BLaER1 treated with 17β-estradiol and CSF1 and Interleukin-3, amounts not matched to agents 10 nM and 100 nM (cell line): ENCODE results near the gene DTNBP1.

Source experiments
- H3K27ac ChIP-seq, 11 experiments: shearing (Covaris generic); formaldehyde crosslinking; 2 replicates each; pipeline ENCODE4 v1.8.1; 2022
- H3K27me3 ChIP-seq, 11 experiments: shearing (Covaris generic); formaldehyde crosslinking; 2 replicates each; pipeline ENCODE4 v1.8.1; 2022
- H3K36me3 ChIP-seq, 11 experiments: shearing (Covaris generic); formaldehyde crosslinking; 2 replicates each; pipeline ENCODE4 v1.8.1; 2022
- H3K4me1 ChIP-seq, 10 experiments: shearing (Covaris generic); formaldehyde crosslinking; 2 replicates each; pipeline ENCODE4 v1.8.1; 2022
- H3K4me2 ChIP-seq, 11 experiments: shearing (Covaris generic); formaldehyde crosslinking; 2 replicates each; pipeline ENCODE4 v1.8.1; 2022
- H3K4me3 ChIP-seq, 10 experiments: shearing (Covaris generic); formaldehyde crosslinking; 2 replicates each; pipeline ENCODE4 v1.8.1; 2022
- H3K9ac ChIP-seq, 11 experiments: shearing (Covaris generic); formaldehyde crosslinking; 2 replicates each; pipeline ENCODE4 v1.8.1; 2022
- H3K9me3 ChIP-seq, 11 experiments: shearing (Covaris generic); formaldehyde crosslinking; replicated peaks in 1 of 11; 2 replicates each; pipeline ENCODE4 v1.8.1; 2022
- H4K20me1 ChIP-seq, 11 experiments: shearing (Covaris generic); formaldehyde crosslinking; 2 replicates each; pipeline ENCODE4 v1.8.1; 2022
- Cebpa-rat ChIP-seq, 11 experiments: shearing (Covaris generic); IDR thresholded peaks; 2 replicates each; pipeline ENCODE4 v1.8.1; 2022

DTNBP1 gene

DNA sequence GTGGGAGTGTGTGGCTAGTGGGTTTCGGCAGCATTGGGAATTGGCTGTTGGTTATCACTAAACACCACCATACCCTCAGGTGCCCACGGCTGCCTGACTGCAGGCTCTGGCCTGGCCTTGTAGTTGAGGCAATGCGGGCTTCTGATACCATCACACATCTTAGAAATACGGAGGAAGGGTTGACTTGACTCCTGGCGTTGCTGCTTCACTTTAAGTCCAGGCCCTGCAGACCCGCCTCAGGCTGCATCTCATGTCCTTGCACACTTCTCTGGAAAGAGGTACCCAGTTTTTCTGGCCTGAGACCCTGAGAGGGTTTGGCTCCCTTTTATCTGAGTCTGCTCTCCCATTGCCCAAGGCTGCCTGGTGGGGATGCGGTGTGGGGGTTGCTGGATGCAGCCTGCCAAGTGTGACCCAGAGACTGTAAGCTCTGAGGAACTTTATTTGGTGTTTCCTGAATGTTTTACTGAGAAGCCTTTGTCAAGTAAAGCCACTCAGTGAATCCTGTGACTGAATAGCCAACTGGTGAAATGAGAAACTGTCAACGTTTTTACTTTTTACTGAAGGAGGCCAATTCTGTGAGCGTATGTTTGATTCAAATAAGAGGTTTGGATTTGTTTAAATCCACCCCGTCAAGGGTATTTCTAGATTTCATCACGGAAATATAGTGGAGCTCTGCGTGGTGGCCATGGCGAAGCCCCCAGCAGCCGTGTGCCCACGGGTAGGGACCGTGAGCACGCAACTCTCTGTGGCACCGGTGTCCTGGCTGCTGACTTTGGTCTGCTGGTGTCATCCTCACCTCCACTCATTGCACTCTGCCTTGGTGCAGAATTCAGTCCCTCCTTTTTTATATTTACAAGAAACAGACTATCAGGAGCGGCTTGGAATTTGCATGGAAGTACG, 160.1 kb downstream of the DTNBP1 start:
- Histone ChIP-seq H3K4me3 (no peak overlapping the region), H4K20me1 (peaks cover 37 to 100% (median 96%) of the 10 kb centered on the region in 11 experiments; a peak in 21 of 22 replicates), H3K4me2 (0 out of 22 replicates have a peak overlapping the region, but pooled peaks of 1 of the 11 experiments have one; percentile 26), H3K36me3 (peaks cover 96 to 100% (median 100%) of the 10 kb centered on the region in 11 experiments), H3K9me3 (no peaks in the 10 kb centered on the region), H3K4me1 (peaks cover 0 to 51% (median 41%) of the 10 kb centered on the region in 10 experiments; a peak in 15 of 20 replicates), H3K27me3 (no peaks in the 10 kb centered on the region), H3K9ac (peak overlapping the region in 2 of 11 experiments; percentile 4 to 12; a peak in 1 of 22 replicates), H3K27ac (no peak overlapping the region)
- no peak for TF ChIP-seq Cebpa-rat (IDR thresholded peaks at IDR 0.05)

DNA sequence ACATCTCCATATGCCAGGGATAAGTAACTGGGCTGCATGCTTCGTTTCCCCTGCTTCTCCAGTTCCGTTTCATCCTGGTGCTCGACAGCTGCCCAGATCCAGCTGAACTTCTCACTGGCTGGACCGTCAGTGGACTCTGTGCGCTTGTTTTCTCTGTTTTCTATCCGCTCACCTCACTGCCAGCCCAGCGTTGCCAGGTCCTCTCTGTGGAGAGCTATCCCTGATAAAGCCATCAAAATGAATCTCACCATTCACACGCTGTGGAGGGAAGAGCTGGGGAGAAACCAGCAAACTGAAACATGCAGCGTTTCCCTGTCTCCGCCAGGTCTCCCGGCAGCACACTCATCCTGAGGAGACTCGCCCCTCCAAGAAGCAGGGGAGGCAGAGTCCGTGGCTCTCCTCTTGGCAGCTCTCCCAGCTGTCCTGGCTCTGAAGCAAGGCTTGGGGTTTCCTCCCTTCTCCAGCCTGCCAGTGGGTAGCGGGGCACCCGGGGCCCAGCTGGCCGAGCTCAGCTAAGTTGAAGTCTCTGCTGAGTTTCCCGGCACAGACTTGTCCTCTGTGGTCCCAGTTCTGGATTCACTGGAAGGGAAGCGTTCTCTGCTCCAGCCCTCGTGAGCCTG, 160.9 kb downstream of the DTNBP1 start:
- H3K4me1 ChIP-seq: peaks cover 0 to 51% (median 41%) of the 10 kb centered on the region in 10 experiments; a peak in 15 of 20 replicates
- H3K27ac ChIP-seq: no peak overlapping the region
- TF ChIP-seq Cebpa-rat (IDR thresholded peaks at IDR 0.05): no peak
- no peaks in the 10 kb centered on the region for H3K27me3 ChIP-seq
- H3K4me3 ChIP-seq: no peak overlapping the region
- H3K36me3 ChIP-seq: peaks cover 95 to 100% (median 99%) of the 10 kb centered on the region in 11 experiments
- no peaks in the 10 kb centered on the region for H3K9me3 ChIP-seq
- peaks cover 30 to 100% (median 90%) of the 10 kb centered on the region in 11 experiments; a peak in 21 of 22 replicates for H4K20me1 ChIP-seq
- peak overlapping the region in 2 of 11 experiments; percentile 4 to 12; a peak in 1 of 22 replicates for H3K9ac ChIP-seq
- H3K4me2 ChIP-seq: peak overlapping the region in 6 of 11 experiments; percentile 22 to 51 (median 34); a peak in 4 of 22 replicates

DNA sequence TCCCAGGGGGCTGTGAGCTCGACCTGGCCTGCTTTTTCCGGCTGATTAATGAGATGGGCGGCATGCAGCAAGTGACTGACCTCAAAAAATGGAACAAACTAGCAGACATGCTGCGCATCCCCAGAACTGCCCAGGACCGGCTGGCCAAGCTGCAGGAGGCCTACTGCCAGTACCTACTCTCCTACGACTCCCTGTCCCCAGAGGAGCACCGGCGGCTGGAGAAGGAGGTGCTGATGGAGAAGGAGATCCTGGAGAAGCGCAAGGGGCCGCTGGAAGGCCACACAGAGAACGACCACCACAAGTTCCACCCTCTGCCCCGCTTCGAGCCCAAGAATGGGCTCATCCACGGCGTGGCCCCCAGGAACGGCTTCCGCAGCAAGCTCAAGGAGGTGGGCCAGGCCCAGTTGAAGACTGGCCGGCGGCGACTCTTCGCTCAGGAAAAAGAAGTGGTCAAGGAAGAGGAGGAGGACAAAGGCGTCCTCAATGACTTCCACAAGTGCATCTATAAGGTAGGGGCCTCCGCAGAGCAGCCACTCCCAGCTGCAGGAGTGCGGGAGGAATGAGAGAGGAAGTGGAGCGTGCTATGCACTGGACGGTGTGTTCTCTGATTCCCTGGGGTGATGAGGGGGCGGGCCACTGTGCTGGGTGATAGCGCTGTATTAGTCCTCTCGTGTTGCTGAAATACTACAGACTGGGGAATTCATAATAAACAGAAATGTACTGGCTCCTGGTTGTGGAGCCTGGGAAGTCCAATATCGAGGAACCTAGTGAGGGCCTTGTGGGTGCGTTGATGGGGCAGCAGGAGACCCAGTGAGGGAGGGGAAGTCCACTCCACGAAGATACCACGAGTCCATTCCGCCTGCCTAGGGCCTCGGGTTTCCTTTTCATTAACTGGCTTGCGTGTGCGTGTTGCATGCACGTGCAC, 161.7 kb downstream of the DTNBP1 start:
- peaks cover 22 to 100% (median 84%) of the 10 kb centered on the region in 11 experiments; a peak in 20 of 22 replicates for H4K20me1 ChIP-seq
- no peak overlapping the region for H3K9ac ChIP-seq
- TF ChIP-seq Cebpa-rat (IDR thresholded peaks at IDR 0.05): no peak
- H3K4me1 ChIP-seq: peaks cover 0 to 51% (median 41%) of the 10 kb centered on the region in 10 experiments; a peak in 15 of 20 replicates
- H3K4me3 ChIP-seq: no peak overlapping the region
- H3K36me3 ChIP-seq: peaks cover 95 to 100% (median 99%) of the 10 kb centered on the region in 11 experiments
- no peak overlapping the region for H3K27ac ChIP-seq
- H3K4me2 ChIP-seq: peak overlapping the region in 8 of 11 experiments; percentile 19 to 51 (median 32); a peak in 15 of 22 replicates
- H3K9me3 ChIP-seq: no peaks in the 10 kb centered on the region
- no peaks in the 10 kb centered on the region for H3K27me3 ChIP-seq

- Histone ChIP-seq H3K4me1 (peaks cover 5 to 51% (median 41%) of the 10 kb centered on the region in 10 experiments; a peak in 15 of 20 replicates), H4K20me1 (peaks cover 25 to 100% (median 83%) of the 10 kb centered on the region in 11 experiments; a peak in 20 of 22 replicates), H3K4me2 (peak overlapping the region in 7 of 11 experiments; percentile 22 to 51 (median 33); a peak in 12 of 22 replicates), H3K9me3 (no peaks in the 10 kb centered on the region), H3K27ac (no peak overlapping the region), H3K9ac (0 out of 22 replicates have a peak overlapping the region, but pooled peaks of 1 of the 11 experiments have one; percentile 33), H3K27me3 (no peaks in the 10 kb centered on the region), H3K4me3 (no peak overlapping the region), H3K36me3 (peaks cover 95 to 100% (median 99%) of the 10 kb centered on the region in 11 experiments)
- TF ChIP-seq Cebpa-rat (IDR thresholded peaks at IDR 0.05): no peak
Measured at GRCh38 chr6:15500078-15500740, 162.6 kb downstream of the DTNBP1 start.

GRCh38 chr6:15499591-15499990, 163.2 kb downstream of the DTNBP1 start:
- Histone ChIP-seq H3K9ac (no peak overlapping the region), H4K20me1 (peaks cover 23 to 99% (median 83%) of the 10 kb centered on the region in 11 experiments; a peak in 20 of 22 replicates)

DNA sequence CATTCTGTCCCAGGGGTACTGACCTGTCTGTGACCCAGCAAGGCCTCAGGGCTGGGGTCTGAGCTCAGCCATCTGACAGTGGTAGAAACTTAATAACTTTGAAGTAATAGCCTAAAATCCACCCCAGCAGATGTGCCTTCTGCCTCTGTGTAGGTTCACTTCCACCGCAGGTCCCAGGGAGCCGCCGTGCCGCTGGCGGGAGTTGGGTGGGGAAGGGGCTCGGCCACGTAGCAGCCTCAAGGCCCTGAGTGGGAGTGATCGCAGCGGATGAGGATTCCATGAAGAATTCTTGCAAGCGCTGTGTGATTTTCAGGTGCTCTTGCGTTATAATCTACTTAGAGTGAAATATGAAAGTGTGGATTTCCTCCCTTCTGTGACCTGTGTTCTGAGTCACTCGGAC, 163.7 kb downstream of the DTNBP1 start:
- H4K20me1 ChIP-seq: peaks cover 21 to 99% (median 82%) of the 10 kb centered on the region in 11 experiments; a peak in 20 of 22 replicates
- no peaks in the 10 kb centered on the region for H3K9me3 ChIP-seq
- no peak overlapping the region for H3K4me2 ChIP-seq
- no peak overlapping the region for H3K4me3 ChIP-seq
- no peaks in the 10 kb centered on the region for H3K27me3 ChIP-seq
- H3K9ac ChIP-seq: no peak overlapping the region
- H3K27ac ChIP-seq: no peak overlapping the region
- peaks cover 6 to 50% (median 36%) of the 10 kb centered on the region in 10 experiments; a peak in 15 of 20 replicates for H3K4me1 ChIP-seq
- H3K36me3 ChIP-seq: peaks cover 95 to 100% (median 99%) of the 10 kb centered on the region in 11 experiments
- no peak for TF ChIP-seq Cebpa-rat (IDR thresholded peaks at IDR 0.05)

More at GRCh38 chr6:15499591-15499990, 163.2 kb downstream of the DTNBP1 start:
- H3K27ac ChIP-seq: no peak overlapping the region
- H3K4me3 ChIP-seq: no peak overlapping the region
- TF ChIP-seq Cebpa-rat (IDR thresholded peaks at IDR 0.05): no peak
- peaks cover 95 to 100% (median 99%) of the 10 kb centered on the region in 11 experiments for H3K36me3 ChIP-seq
- peaks cover 6 to 51% (median 39%) of the 10 kb centered on the region in 10 experiments; a peak in 15 of 20 replicates for H3K4me1 ChIP-seq
- no peaks in the 10 kb centered on the region for H3K9me3 ChIP-seq
- no peaks in the 10 kb centered on the region for H3K27me3 ChIP-seq
- H3K4me2 ChIP-seq: peak overlapping the region in 1 of 11 experiments; percentile 3; a peak in 1 of 22 replicates

- Histone ChIP-seq H3K4me3 (no peak overlapping the region), H3K27ac (no peak overlapping the region), H3K4me1 (peaks cover 6 to 46% (median 33%) of the 10 kb centered on the region in 10 experiments; a peak in 15 of 20 replicates), H3K9ac (no peak overlapping the region), H3K36me3 (peaks cover 90 to 100% (median 98%) of the 10 kb centered on the region in 11 experiments), H3K4me2 (no peak overlapping the region), H4K20me1 (peaks cover 21 to 99% (median 81%) of the 10 kb centered on the region in 11 experiments; a peak in 20 of 22 replicates), H3K27me3 (no peaks in the 10 kb centered on the region), H3K9me3 (no peaks in the 10 kb centered on the region)
- TF ChIP-seq Cebpa-rat (IDR thresholded peaks at IDR 0.05): no peak
Measured at GRCh38 chr6:15498640-15499039, 164.2 kb downstream of the DTNBP1 start.
